ENCODE results near the gene KCNIP1. TPM values are rescaled to one million over a fixed set of nuclear protein-coding genes. Genes with fewer than 3 reads are reported as not detected.
"Not testable (repeated sequence)": the region's sequence is repeated elsewhere in the genome, so short reads cannot be mapped to it uniquely, and the experiment has no call there.

The KCNIP1 gene
- total RNA-seq, 1 experiment from 2014 or later, result not detected

- Histone ChIP-seq H3K9me3 (ENCODE audit: low read length) (no peaks in the 10 kb centered on the region), H3K27ac (ENCODE audit: low read length) (no peak overlapping the region), H3K4me1 (ENCODE audit: insufficient read depth, low read length) (no peaks in the 10 kb centered on the region; the same call in 1 of the 2 replicates), H3K4me3 (ENCODE audit: low read length) (no peak overlapping the region), H3K4me2 (ENCODE audit: low read length) (no peak overlapping the region), H3K79me2 (ENCODE audit: low read length) (no peaks in the 10 kb centered on the region), H3F3A (ENCODE audit: low read length, unreplicated experiment) (no peaks in the 10 kb centered on the region), H4K20me1 (ENCODE audit: low read length) (no peaks in the 10 kb centered on the region), H2AFZ (ENCODE audit: low read length) (no peak overlapping the region), H3K9me2 (replicated peaks; ENCODE audit: low read length) (no peaks in the 10 kb centered on the region), H3K27me3 (ENCODE audit: low read length) (no peaks in the 10 kb centered on the region), H3K9ac (ENCODE audit: low read length) (no peak overlapping the region), H3K36me3 (ENCODE audit: low read depth, low read length) (no peaks in the 10 kb centered on the region)
- ChIA-PET POLR2A (ENCODE audit: unreplicated experiment) (no interaction called here), CTCF (no interaction called here)
- no peak for ATAC-seq
- intact Hi-C loops (cut with micrococcal nuclease), result no loop called here
- DNase-seq, result no peak
- no TSS peak for BruUV-seq (replicated peaks)
- TF ChIP-seq EZH2 (IDR thresholded peaks at IDR 0.05; ENCODE audit: low read length, unreplicated experiment), result no peak
- TF ChIP-seq, protein P1, sequence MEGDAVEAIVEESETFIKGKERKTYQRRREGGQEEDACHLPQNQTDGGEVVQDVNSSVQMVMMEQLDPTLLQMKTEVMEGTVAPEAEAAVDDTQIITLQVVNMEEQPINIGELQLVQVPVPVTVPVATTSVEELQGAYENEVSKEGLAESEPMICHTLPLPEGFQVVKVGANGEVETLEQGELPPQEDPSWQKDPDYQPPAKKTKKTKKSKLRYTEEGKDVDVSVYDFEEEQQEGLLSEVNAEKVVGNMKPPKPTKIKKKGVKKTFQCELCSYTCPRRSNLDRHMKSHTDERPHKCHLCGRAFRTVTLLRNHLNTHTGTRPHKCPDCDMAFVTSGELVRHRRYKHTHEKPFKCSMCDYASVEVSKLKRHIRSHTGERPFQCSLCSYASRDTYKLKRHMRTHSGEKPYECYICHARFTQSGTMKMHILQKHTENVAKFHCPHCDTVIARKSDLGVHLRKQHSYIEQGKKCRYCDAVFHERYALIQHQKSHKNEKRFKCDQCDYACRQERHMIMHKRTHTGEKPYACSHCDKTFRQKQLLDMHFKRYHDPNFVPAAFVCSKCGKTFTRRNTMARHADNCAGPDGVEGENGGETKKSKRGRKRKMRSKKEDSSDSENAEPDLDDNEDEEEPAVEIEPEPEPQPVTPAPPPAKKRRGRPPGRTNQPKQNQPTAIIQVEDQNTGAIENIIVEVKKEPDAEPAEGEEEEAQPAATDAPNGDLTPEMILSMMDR (conservative IDR thresholded peaks at IDR 0.05; ENCODE audit: low read depth, low read length), result no peak
- TF ChIP-seq EZH2phosphoT487 (IDR thresholded peaks at IDR 0.05; ENCODE audit: borderline replicate concordance, low read length), result no peak
These were observed 249.5 kb downstream of the KCNIP1 start for GRCh38 chr5:170753311-170753710.

DNA sequence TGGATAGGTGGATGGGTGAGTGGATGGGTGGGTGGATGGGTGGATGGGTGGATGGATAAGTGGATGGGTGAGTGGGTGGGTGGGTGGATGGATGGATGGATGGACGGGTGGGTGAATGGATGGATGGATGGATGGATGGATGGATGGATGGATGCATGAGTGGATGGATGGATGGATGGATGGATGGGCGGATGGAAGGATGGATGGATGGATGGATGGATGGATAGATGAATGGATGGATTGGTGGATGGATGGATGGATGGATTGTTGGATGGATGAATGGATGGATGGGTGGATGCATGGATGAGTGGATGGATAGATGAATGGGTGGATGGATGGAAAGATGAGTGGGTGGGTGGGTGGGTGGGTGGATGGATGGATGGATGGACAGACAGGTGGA, 250.7 kb downstream of the KCNIP1 start:
- H3K9me3 ChIP-seq (ENCODE audit: low read length); H3K79me2 ChIP-seq (ENCODE audit: low read length); intact Hi-C loops (cut with micrococcal nuclease); H3K36me3 ChIP-seq (ENCODE audit: low read depth, low read length); H3K9ac ChIP-seq (ENCODE audit: low read length); H3F3A ChIP-seq (ENCODE audit: low read length, unreplicated experiment); H4K20me1 ChIP-seq (ENCODE audit: low read length); H3K9me2 ChIP-seq (replicated peaks; ENCODE audit: low read length); DNase-seq; CTCF ChIA-PET; H3K4me2 ChIP-seq (ENCODE audit: low read length); POLR2A ChIA-PET (ENCODE audit: unreplicated experiment); H3K4me1 ChIP-seq (ENCODE audit: insufficient read depth, low read length); ATAC-seq; H3K4me3 ChIP-seq (ENCODE audit: low read length); H3K27me3 ChIP-seq (ENCODE audit: low read length); BruUV-seq (replicated peaks); H3K27ac ChIP-seq (ENCODE audit: low read length); H2AFZ ChIP-seq (ENCODE audit: low read length): not testable (repeated sequence)

- DNase-seq, result peak; percentile 23
- H3K4me3 ChIP-seq (ENCODE audit: low read length), result no peak overlapping the region
- no peak overlapping the region for H3K4me2 ChIP-seq (ENCODE audit: low read length)
- no peak for ATAC-seq
- no peaks in the 10 kb centered on the region for H3K9me2 ChIP-seq (replicated peaks; ENCODE audit: low read length)
- no peaks in the 10 kb centered on the region for H3K79me2 ChIP-seq (ENCODE audit: low read length)
- no peaks in the 10 kb centered on the region for H3F3A ChIP-seq (ENCODE audit: low read length, unreplicated experiment)
- H3K27ac ChIP-seq (ENCODE audit: low read length), result no peak overlapping the region
- no peaks in the 10 kb centered on the region for H3K4me1 ChIP-seq (ENCODE audit: insufficient read depth, low read length)
- H3K9ac ChIP-seq (ENCODE audit: low read length), result no peak overlapping the region
- no peaks in the 10 kb centered on the region for H3K27me3 ChIP-seq (ENCODE audit: low read length)
- TF ChIP-seq, protein P1 (conservative IDR thresholded peaks at IDR 0.05; ENCODE audit: low read depth, low read length), result no peak
- TF ChIP-seq EZH2 (IDR thresholded peaks at IDR 0.05; ENCODE audit: low read length, unreplicated experiment), result no peak
- TF ChIP-seq EZH2phosphoT487 (IDR thresholded peaks at IDR 0.05; ENCODE audit: borderline replicate concordance, low read length), result no peak
- ChIA-PET POLR2A (ENCODE audit: unreplicated experiment) (no interaction called here), CTCF (no interaction called here)
- H3K36me3 ChIP-seq (ENCODE audit: low read depth, low read length), result no peaks in the 10 kb centered on the region
- H3K9me3 ChIP-seq (ENCODE audit: low read length), result no peaks in the 10 kb centered on the region
- no peaks in the 10 kb centered on the region for H4K20me1 ChIP-seq (ENCODE audit: low read length)
- no peak overlapping the region for H2AFZ ChIP-seq (ENCODE audit: low read length)
- intact Hi-C loops (cut with micrococcal nuclease), result no loop called here
- no TSS peak for BruUV-seq (replicated peaks)
These were observed 252.0 kb downstream of the KCNIP1 start for GRCh38 chr5:170755679-170756456.

All from PC-3 (cell line).